ENCODE data around the gene FNDC10. TPM values are rescaled to one million over a fixed set of nuclear protein-coding genes. Genes with fewer than 3 reads are reported as not detected.

Gene FNDC10
- total and polyA plus RNA-seq, 12 donors, result 2.0 to 73.6 (median 36.7) TPM

DNA sequence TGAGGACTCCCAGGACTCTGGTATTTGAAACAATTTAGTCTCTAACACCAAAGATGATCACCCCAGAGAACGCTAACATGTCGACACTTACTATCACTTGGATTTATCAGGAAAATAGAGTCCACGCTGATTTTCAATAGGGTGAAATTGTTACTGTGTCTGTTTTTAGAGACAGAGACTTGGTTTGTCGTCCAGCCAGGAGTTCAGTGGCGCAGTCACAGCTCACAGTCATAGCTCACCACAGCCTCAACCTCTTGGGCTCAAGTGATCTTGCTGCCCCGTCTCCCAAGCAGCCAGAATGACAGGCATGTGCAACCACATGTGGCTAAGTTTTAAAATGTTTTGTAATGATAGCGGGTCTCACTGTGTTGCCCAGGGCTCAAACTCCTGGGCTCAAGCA is 30.6 kb downstream of the FNDC10 start:
- intact Hi-C loops (cut with DNase I), result no loop called here
- Histone ChIP-seq H3K4me3 (no peak overlapping the region), H3K27ac (no peak overlapping the region), H3K36me3 (replicated peaks in 1 of 2) (peaks cover 0 to 25% of the 10 kb centered on the region in 2 donors), H3K4me1 (replicated peaks in 1 of 2) (peaks cover 0 to 48% of the 10 kb centered on the region in 2 donors), H3K27me3 (no peaks in the 10 kb centered on the region), H3K9me3 (replicated peaks in 1 of 3) (no peaks in the 10 kb centered on the region)
- DNase-seq, result no peak
- 79 to 89% (median 86%) methylated on average over 6 to 7 of the region's 7 CpGs for WGBS, 4 donors
- TF ChIP-seq, protein P1, sequence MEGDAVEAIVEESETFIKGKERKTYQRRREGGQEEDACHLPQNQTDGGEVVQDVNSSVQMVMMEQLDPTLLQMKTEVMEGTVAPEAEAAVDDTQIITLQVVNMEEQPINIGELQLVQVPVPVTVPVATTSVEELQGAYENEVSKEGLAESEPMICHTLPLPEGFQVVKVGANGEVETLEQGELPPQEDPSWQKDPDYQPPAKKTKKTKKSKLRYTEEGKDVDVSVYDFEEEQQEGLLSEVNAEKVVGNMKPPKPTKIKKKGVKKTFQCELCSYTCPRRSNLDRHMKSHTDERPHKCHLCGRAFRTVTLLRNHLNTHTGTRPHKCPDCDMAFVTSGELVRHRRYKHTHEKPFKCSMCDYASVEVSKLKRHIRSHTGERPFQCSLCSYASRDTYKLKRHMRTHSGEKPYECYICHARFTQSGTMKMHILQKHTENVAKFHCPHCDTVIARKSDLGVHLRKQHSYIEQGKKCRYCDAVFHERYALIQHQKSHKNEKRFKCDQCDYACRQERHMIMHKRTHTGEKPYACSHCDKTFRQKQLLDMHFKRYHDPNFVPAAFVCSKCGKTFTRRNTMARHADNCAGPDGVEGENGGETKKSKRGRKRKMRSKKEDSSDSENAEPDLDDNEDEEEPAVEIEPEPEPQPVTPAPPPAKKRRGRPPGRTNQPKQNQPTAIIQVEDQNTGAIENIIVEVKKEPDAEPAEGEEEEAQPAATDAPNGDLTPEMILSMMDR (IDR thresholded peaks at IDR 0.05), result no peak
- no peak for TF ChIP-seq POLR2A (IDR thresholded peaks at IDR 0.05)

GRCh38 chr1:1567891-1568291 is 32.0 kb downstream of the FNDC10 start:
- intact Hi-C loops (cut with DNase I), result no loop called here
- no peak overlapping the region for H3K4me3 ChIP-seq
- H3K36me3 ChIP-seq (replicated peaks in 1 of 2), result peaks cover 0 to 40% of the 10 kb centered on the region in 2 donors
- TF ChIP-seq, protein P1 (IDR thresholded peaks at IDR 0.05), result no peak
- TF ChIP-seq POLR2A (IDR thresholded peaks at IDR 0.05), result no peak
- no peaks in the 10 kb centered on the region for H3K27me3 ChIP-seq
- H3K27ac ChIP-seq, result peak overlapping the region in 2 of 5 donors; percentile 43 to 45
- H3K4me1 ChIP-seq (replicated peaks in 1 of 2), result peaks cover 0 to 44% of the 10 kb centered on the region in 2 donors
- peak in 1 of 7 donors; percentile 43 for DNase-seq
- H3K9me3 ChIP-seq (replicated peaks in 1 of 3), result no peaks in the 10 kb centered on the region
- 61 to 68% (median 66%) methylated on average over 10 of the region's 10 CpGs for WGBS, 4 donors

DNA sequence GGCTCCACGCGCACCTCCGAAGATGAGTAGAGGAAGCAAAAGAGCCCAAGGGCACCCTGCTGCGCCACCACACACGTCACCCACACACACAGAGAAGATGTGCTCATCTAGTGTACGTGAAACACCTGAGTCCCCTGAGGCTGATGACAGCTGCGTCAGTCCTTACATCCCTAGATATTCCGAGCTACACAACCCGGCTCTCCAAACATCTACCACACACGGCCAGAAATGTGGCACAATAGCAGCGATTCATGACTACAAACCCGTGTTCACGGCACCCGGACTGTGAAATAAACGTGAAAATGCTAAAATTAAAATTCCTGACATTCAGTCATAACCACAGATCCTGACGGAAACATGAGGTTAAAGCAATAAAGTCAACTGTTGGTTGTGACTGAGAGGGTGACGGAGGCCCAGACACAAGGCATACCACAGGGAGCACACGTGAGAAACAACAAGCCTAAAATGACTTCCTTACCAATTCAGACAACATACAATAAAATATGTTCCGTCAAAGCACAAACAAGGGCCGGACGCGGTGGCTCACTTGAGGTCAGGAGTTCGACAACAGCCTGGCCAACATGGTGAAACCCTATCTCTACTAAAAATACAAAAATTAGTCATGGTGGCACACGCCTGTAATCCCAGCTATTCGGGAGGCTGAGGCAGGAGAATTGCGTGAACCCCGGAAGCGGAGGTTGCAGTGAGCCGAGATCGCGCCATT is 32.6 kb downstream of the FNDC10 start:
- Histone ChIP-seq H3K27me3 (no peaks in the 10 kb centered on the region), H3K4me3 (no peak overlapping the region), H3K4me1 (replicated peaks in 1 of 2) (peaks cover 0 to 43% of the 10 kb centered on the region in 2 donors), H3K9me3 (replicated peaks in 1 of 3) (no peaks in the 10 kb centered on the region), H3K27ac (no peak overlapping the region), H3K36me3 (replicated peaks in 1 of 2) (peaks cover 0 to 46% of the 10 kb centered on the region in 2 donors)
- intact Hi-C loops (cut with DNase I), result no loop called here
- 82 to 89% (median 84%) methylated on average over 29 to 31 of the region's 31 CpGs for WGBS, 4 donors
- TF ChIP-seq, protein P1 (IDR thresholded peaks at IDR 0.05), result no peak
- no peak for TF ChIP-seq POLR2A (IDR thresholded peaks at IDR 0.05)
- no peak for DNase-seq

DNA sequence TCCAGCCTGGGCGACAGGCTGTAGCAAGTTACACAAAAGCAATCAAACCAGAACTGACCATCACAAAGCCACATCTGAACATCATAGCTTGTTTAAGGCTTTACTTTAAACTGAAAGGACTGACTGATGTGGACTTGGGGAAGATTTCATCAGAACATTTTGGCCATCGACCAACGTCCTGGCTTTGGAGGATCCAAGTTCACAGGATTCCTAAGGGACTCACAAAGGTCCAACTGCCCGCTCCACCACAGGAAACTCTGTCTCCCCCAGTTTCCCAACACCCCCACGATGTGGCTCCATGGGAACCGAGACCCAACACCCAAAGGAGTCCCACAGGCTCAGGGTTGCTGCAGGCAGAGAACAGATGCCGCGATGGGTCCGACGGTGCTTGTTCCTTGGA is 34.6 kb downstream of the FNDC10 start:
- Histone ChIP-seq H3K9me3 (replicated peaks in 1 of 3) (no peaks in the 10 kb centered on the region), H3K4me3 (no peak overlapping the region), H3K27ac (no peak overlapping the region), H3K36me3 (replicated peaks in 1 of 2) (peaks cover 0 to 65% of the 10 kb centered on the region in 2 donors), H3K27me3 (no peaks in the 10 kb centered on the region), H3K4me1 (replicated peaks in 1 of 2) (peaks cover 0 to 38% of the 10 kb centered on the region in 2 donors)
- DNase-seq, result peak in 1 of 7 donors; percentile 42
- 87 to 92% (median 90%) methylated on average over 4 to 10 of the region's 10 CpGs for WGBS, 4 donors
- intact Hi-C loops (cut with DNase I), result no loop called here
- TF ChIP-seq POLR2A (IDR thresholded peaks at IDR 0.05), result no peak
- TF ChIP-seq, protein P1 (IDR thresholded peaks at IDR 0.05), result no peak

All from adrenal gland (tissue), 12 donors.